Spleen (tissue), 11 donors: ENCODE data around the gene RBFOX1. TPM values are rescaled to one million over a fixed set of nuclear protein-coding genes. Genes with fewer than 3 reads are reported as not detected.

Experiments used
- DNase-seq: peaks from one replicate; pipeline ENCODE4 v3.0.0-alpha.2; 2020
- H3K27ac ChIP-seq, 8 donors: fragments of 200-600 bp; sonication (generic) in 7 of 8; 1 replicate in 4 of 8; 2 replicates in 4 of 8; pipeline versions ENCODE4 v1.5.0 to v1.8.0; 2016 to 2021; ENCODE audit warnings: inconsistent platforms in 4 of 8, mild to moderate bottlenecking in 4 of 8, moderate library complexity in 1 of 8
- H3K27me3 ChIP-seq, 7 donors: fragments of 200-600 bp; sonication (generic) in 6 of 7; replicated peaks in 1 of 7; 1 replicate in 4 of 7; 2 replicates in 3 of 7; pipeline versions ENCODE4 v1.5.0 to v1.8.0; 2016 to 2021; ENCODE audit warnings: inconsistent platforms in 3 of 7, mild to moderate bottlenecking in 1 of 7
- H3K36me3 ChIP-seq, 6 donors: fragments of 200-600 bp; sonication (generic) in 5 of 6; 1 replicate in 4 of 6; 2 replicates in 2 of 6; pipeline versions ENCODE4 v1.5.0 to v1.8.0; 2016 to 2021; ENCODE audit warnings: inconsistent platforms in 2 of 6
- H3K4me1 ChIP-seq, 6 donors: fragments of 200-600 bp; sonication (generic) in 5 of 6; 1 replicate in 3 of 6; 2 replicates in 3 of 6; pipeline versions ENCODE4 v1.5.0 to v1.8.0; 2016 to 2021; ENCODE audit warnings: inconsistent platforms in 3 of 6
- H3K4me3 ChIP-seq, 8 donors: fragments of 200-600 bp; sonication (generic) in 7 of 8; 1 replicate in 4 of 8; 2 replicates in 4 of 8; pipeline versions ENCODE4 v1.5.0 to v1.8.0; 2016 to 2021; ENCODE audit warnings: inconsistent platforms in 4 of 8, mild to moderate bottlenecking in 4 of 8, moderate library complexity in 2 of 8
- H3K9me3 ChIP-seq, 8 donors: fragments of 200-600 bp; sonication (generic) in 7 of 8; 1 replicate in 4 of 8; 2 replicates in 4 of 8; pipeline versions ENCODE4 v1.5.0 to v1.8.0; 2016 to 2021; ENCODE audit warnings: inconsistent platforms in 4 of 8
- POLR2A ChIP-seq, 3 donors: fragments of 450-650 bp; IDR thresholded peaks; one replicate each; pipeline ENCODE4 v1.5.1; 2017; ENCODE audit warnings: antibody characterized with exemption in 3 of 3, mild to moderate bottlenecking in 1 of 3
- POLR2AphosphoS5 ChIP-seq, 3 donors: sonication (generic); formaldehyde crosslinking; IDR thresholded peaks; one replicate each; pipeline ENCODE4 v1.5.1; 2017; ENCODE audit warnings: antibody characterized with exemption in 3 of 3
- WGBS, 5 donors: extraction: QIAGEN DNeasy Blood & Tissue Kit in 3 of 5; methylation state at CpG; one replicate each; pipeline versions ENCODE4 v1.1.5 to v1.1.7; 2013 to 2018; 5-methylcytosine and 5-hydroxymethylcytosine counted together
- intact Hi-C: fragments of 100-400 bp; cut with DNase I; formaldehyde crosslinking; loops from one replicate; pipeline ENCODE4 v1.15.0; 2023; ENCODE audit warnings: low total_unique reads
- polyA plus RNA-seq, 3 donors: library from polyadenylated mRNA; stranded (reverse); fragments of 200-250 nt; gene quantifications; one replicate each; pipeline ENCODE4 v1.2.1, GENCODE V29; 2013
- total RNA-seq, 7 donors: library from RNA; depleted of rRNA in 3 of 7; stranded (reverse); fragments of >200 nt in 3 of 7; fragmentation: NEBNext Ultra II Directional in 4 of 7; extraction: Animal tissue kit (Norgen Biotek cat#: 25700) in 4 of 7; gene quantifications; one replicate each; pipeline versions ENCODE4 v1.1.0 to v1.2.1, GENCODE V29; 2016 to 2021
- TF ChIP-seq, protein P1 (sequence below), 11 experiments: fragments of 200-600 bp in 7 of 11; fragments of 450-650 bp in 4 of 11; sonication (generic) in 4 of 11; IDR thresholded peaks in 8 of 11; conservative IDR thresholded peaks in 3 of 11; 1 replicate in 7 of 11; 2 replicates in 4 of 11; pipeline versions ENCODE4 v1.4.0 to v1.8.0; 2016 to 2021; ENCODE audit warnings: antibody characterized with exemption in 11 of 11, inconsistent platforms in 4 of 11, mild to moderate bottlenecking in 1 of 11
- donor health status: healthy with polysubstance abuse.
- donor health status: DM: no; HTN: no; CAD: no; lungs with moderate emphysema.
- donor health status: DM: no; HTN: no; CAD: no.
- donor health status: Bipolar disorder and iron deficiency.
- donor health status: healthy.
- donor health status: DM: no; HTN: no; CAD: no.
- donor health status: DM: yes; HTN: yes; CAD: no.

The RBFOX1 gene
- total and polyA plus RNA-seq, 10 donors, result 0.07 to 0.13 TPM; not detected in 8

DNA sequence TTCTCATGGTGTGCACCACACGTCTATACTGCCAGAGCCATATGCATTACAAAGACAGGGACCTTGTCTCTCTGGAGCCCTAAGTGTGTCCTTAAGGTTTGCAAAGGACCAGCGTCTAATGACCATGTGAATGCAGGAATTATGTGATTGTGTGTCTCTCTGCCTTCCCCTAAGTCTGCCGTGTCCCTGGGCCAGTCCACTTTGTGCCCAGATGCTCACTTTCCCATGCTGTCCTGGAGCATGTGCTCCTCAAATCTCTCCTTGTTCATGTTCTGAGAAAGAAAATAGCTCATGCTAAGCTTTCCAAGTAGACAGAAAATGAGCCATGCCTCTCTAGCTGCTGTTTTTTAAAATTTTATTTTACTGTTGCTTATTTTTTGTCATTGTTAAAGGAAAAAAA lies 125.5 kb downstream of the RBFOX1 start:
- intact Hi-C loops, result no loop called here
- Histone ChIP-seq H3K27me3 (no peaks in the 10 kb centered on the region), H3K27ac (no peak overlapping the region), H3K36me3 (no peaks in the 10 kb centered on the region), H3K9me3 (peaks cover 0 to 67% (median 17%) of the 10 kb centered on the region in 8 donors), H3K4me1 (no peaks in the 10 kb centered on the region), H3K4me3 (no peak overlapping the region)
- no peak for DNase-seq
- whole genome bisulfite sequencing, 5 donors, result 75 to 86% (median 77%) methylated on average over 3 of the region's 3 CpGs
- TF ChIP-seq POLR2A (IDR thresholded peaks at IDR 0.05) (no peak), POLR2AphosphoS5 (IDR thresholded peaks at IDR 0.05) (no peak)
- TF ChIP-seq, protein P1, sequence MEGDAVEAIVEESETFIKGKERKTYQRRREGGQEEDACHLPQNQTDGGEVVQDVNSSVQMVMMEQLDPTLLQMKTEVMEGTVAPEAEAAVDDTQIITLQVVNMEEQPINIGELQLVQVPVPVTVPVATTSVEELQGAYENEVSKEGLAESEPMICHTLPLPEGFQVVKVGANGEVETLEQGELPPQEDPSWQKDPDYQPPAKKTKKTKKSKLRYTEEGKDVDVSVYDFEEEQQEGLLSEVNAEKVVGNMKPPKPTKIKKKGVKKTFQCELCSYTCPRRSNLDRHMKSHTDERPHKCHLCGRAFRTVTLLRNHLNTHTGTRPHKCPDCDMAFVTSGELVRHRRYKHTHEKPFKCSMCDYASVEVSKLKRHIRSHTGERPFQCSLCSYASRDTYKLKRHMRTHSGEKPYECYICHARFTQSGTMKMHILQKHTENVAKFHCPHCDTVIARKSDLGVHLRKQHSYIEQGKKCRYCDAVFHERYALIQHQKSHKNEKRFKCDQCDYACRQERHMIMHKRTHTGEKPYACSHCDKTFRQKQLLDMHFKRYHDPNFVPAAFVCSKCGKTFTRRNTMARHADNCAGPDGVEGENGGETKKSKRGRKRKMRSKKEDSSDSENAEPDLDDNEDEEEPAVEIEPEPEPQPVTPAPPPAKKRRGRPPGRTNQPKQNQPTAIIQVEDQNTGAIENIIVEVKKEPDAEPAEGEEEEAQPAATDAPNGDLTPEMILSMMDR (IDR thresholded peaks at IDR 0.05 in 8 of 11, conservative IDR thresholded peaks at IDR 0.05 in 3 of 11), result no peak

DNA sequence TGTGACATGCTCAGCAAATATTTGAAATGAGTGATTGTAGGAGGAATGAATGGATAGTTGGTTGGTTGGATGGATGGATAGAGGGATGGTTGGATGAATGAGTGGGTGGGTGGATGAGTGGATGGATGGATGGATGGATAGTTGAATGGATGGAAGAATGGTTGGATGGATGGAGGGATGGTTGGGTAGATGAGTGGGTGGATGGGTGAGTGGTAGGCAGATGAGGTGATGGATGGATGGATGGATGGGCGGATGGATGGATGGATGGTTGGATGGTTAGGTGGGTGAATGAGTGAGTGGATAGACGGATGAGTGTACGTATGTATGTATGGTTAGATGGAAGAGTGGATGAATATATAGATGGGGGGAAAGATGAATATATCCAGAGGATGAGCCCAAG lies 137.7 kb downstream of the RBFOX1 start:
- no peak for DNase-seq
- Histone ChIP-seq H3K36me3 (no peaks in the 10 kb centered on the region), H3K4me1 (no peaks in the 10 kb centered on the region), H3K4me3 (no peak overlapping the region), H3K27me3 (no peaks in the 10 kb centered on the region), H3K27ac (no peak overlapping the region), H3K9me3 (peaks cover 0 to 18% (median 0%) of the 10 kb centered on the region in 8 donors)
- WGBS, 5 donors, result 87 to 93% (median 89%) methylated on average over 3 of the region's 3 CpGs
- TF ChIP-seq, protein P1 (IDR thresholded peaks at IDR 0.05 in 8 of 11, conservative IDR thresholded peaks at IDR 0.05 in 3 of 11), result no peak
- no peak for TF ChIP-seq POLR2A (IDR thresholded peaks at IDR 0.05)
- TF ChIP-seq POLR2AphosphoS5 (IDR thresholded peaks at IDR 0.05), result no peak
- intact Hi-C loops, result no loop called here

DNA sequence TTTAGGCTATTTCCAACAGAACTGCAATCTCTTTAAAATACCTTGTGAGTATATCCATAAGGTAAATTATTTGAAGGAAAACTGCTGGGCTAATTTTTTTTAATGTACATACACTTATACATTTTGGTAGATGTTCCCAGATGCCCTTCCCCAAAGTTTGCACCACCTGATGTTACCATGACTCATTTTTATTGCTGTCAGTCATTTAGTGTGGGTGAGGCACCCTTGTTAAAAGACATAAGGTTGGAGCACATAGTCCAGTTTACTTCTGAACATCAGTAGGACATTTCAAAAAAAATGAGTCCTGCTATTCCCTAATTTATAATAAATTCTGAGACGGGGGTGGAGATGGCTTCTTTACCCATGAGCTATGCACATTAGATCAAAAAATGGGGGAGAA lies 138.6 kb downstream of the RBFOX1 start:
- H3K27ac ChIP-seq, result no peak overlapping the region
- no peaks in the 10 kb centered on the region for H3K36me3 ChIP-seq
- intact Hi-C loops, result no loop called here
- WGBS, 5 donors, result 0 to 20% (median 0%) methylated on average over 1 of the region's 1 CpG
- TF ChIP-seq POLR2A (IDR thresholded peaks at IDR 0.05) (no peak), POLR2AphosphoS5 (IDR thresholded peaks at IDR 0.05) (no peak)
- H3K4me3 ChIP-seq, result no peak overlapping the region
- no peaks in the 10 kb centered on the region for H3K27me3 ChIP-seq
- peaks cover 0 to 19% (median 0%) of the 10 kb centered on the region in 8 donors for H3K9me3 ChIP-seq
- no peak for DNase-seq
- no peaks in the 10 kb centered on the region for H3K4me1 ChIP-seq

DNA sequence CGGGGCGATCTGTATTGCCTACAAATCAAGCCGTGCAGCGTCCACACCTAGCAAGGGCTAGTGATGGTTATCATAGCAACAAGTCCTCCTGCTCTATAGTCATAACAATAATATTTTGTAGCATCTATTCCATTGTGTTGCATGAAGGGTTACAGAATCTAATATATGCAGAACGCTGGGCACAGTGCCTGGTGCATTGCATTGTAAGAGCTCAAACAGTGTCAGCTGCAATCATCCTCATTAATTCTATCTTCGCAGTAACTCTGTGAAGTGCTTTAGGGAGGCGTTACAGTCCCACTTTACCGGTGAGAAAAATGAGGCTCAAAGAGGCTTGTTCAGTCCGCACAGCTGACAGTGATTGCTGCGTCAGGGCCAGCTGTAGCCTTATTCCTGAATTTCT lies 149.4 kb downstream of the RBFOX1 start:
- WGBS, 5 donors, result 88 to 92% (median 89%) methylated on average over 10 of the region's 10 CpGs
- H3K9me3 ChIP-seq, result peaks cover 0 to 7% (median 0%) of the 10 kb centered on the region in 8 donors
- no peaks in the 10 kb centered on the region for H3K27me3 ChIP-seq
- intact Hi-C loops, result no loop called here
- no peak for DNase-seq
- TF ChIP-seq, protein P1 (IDR thresholded peaks at IDR 0.05 in 8 of 11, conservative IDR thresholded peaks at IDR 0.05 in 3 of 11), result no peak
- TF ChIP-seq POLR2AphosphoS5 (IDR thresholded peaks at IDR 0.05) (no peak), POLR2A (IDR thresholded peaks at IDR 0.05) (no peak)
- no peak overlapping the region for H3K27ac ChIP-seq
- no peaks in the 10 kb centered on the region for H3K36me3 ChIP-seq
- no peaks in the 10 kb centered on the region for H3K4me1 ChIP-seq
- H3K4me3 ChIP-seq, result no peak overlapping the region
